Activated CD4-positive, alpha-beta T cell treated with anti-CD3 and anti-CD28 coated beads for 4 hours (primary cell): ENCODE results near the gene SETDB1.
"Not testable (repeated sequence)": the region's sequence is repeated elsewhere in the genome, so short reads cannot be mapped to it uniquely, and the experiment has no call there.

ENCODE experiments used
- DNase-seq, 2 donors: peaks; one replicate each; pipeline ENCODE4 v3.0.0-alpha.2; 2020

SETDB1 gene

GRCh38 chr1:150926097-150926741 lies at the start of gene SETDB1:
Gene SETDB1, plus strand, starts transcription at chr1:150926363. Its CDS starts 1,352 bp downstream, at chr1:150927715.
- peak; percentile 90 to 91 for DNase-seq

- not testable (repeated sequence) for DNase-seq
These were observed 47.2 kb upstream of the SETDB1 start for GRCh38 chr1:150878931-150879330.

GRCh38 chr1:150881331-150882070 lies 44.7 kb upstream of the SETDB1 start:
- DNase-seq = no peak

- DNase-seq = not testable (repeated sequence)
These were observed 43.0 kb upstream of the SETDB1 start for GRCh38 chr1:150883121-150883520.

- no peak for DNase-seq
These were observed 39.1 kb upstream of the SETDB1 start, which contains the start of gene CTXND2 for GRCh38 chr1:150887018-150887417. Gene CTXND2, plus strand, starts transcription at chr1:150887136. Its CDS starts 25,179 bp downstream, at chr1:150912315.

- no peak for DNase-seq
These were observed 37.4 kb upstream of the SETDB1 start for GRCh38 chr1:150888727-150889126.

GRCh38 chr1:150890033-150890416 lies 36.1 kb upstream of the SETDB1 start:
- DNase-seq = no peak

GRCh38 chr1:150893336-150893913 lies 32.7 kb upstream of the SETDB1 start:
- DNase-seq = no peak

GRCh38 chr1:150895618-150896017 lies 30.5 kb upstream of the SETDB1 start:
- DNase-seq = no peak

GRCh38 chr1:150899795-150900194 lies 26.4 kb upstream of the SETDB1 start:
- DNase-seq = not testable (repeated sequence)

- no peak for DNase-seq
These were observed 23.8 kb upstream of the SETDB1 start for GRCh38 chr1:150902346-150902745.

- DNase-seq = no peak
These were observed 23.4 kb upstream of the SETDB1 start for GRCh38 chr1:150902751-150903150.

- DNase-seq = no peak
These were observed 20.9 kb upstream of the SETDB1 start for GRCh38 chr1:150905301-150905700.

- DNase-seq = no peak
These were observed 19.8 kb upstream of the SETDB1 start for GRCh38 chr1:150906329-150906728.

- DNase-seq = no peak
These were observed 19.4 kb upstream of the SETDB1 start for GRCh38 chr1:150906813-150907212.

GRCh38 chr1:150909585-150910180 lies 16.5 kb upstream of the SETDB1 start:
- no peak for DNase-seq

- no peak for DNase-seq
These were observed 13.5 kb upstream of the SETDB1 start for GRCh38 chr1:150912623-150913022.

- DNase-seq = no peak
These were observed 8.8 kb upstream of the SETDB1 start for GRCh38 chr1:150917387-150917786.

- peak; percentile 79 to 85 for DNase-seq
These were observed 3.6 kb upstream of the SETDB1 start for GRCh38 chr1:150922519-150922975.

- DNase-seq = peak in 1 of 2 donors; percentile 5
These were observed 1.1 kb upstream of the SETDB1 start for GRCh38 chr1:150925080-150925479.

- no peak for DNase-seq
These were observed 1.5 kb downstream of the SETDB1 start for GRCh38 chr1:150927624-150928023.

GRCh38 chr1:150928286-150928685 lies 2.1 kb downstream of the SETDB1 start:
- DNase-seq = no peak

GRCh38 chr1:150928775-150929174 lies 2.6 kb downstream of the SETDB1 start:
- DNase-seq = not testable (repeated sequence)
